ENCODE data around the gene MISP. TPM values are rescaled to one million over a fixed set of nuclear protein-coding genes. Genes with fewer than 3 reads are reported as not detected.
A peak's percentile ranks its signal among the peaks of the same experiment; 100 is the strongest.

MISP gene
- total RNA-seq, 1 experiment from 2014 or later: 0.70 TPM

DNA sequence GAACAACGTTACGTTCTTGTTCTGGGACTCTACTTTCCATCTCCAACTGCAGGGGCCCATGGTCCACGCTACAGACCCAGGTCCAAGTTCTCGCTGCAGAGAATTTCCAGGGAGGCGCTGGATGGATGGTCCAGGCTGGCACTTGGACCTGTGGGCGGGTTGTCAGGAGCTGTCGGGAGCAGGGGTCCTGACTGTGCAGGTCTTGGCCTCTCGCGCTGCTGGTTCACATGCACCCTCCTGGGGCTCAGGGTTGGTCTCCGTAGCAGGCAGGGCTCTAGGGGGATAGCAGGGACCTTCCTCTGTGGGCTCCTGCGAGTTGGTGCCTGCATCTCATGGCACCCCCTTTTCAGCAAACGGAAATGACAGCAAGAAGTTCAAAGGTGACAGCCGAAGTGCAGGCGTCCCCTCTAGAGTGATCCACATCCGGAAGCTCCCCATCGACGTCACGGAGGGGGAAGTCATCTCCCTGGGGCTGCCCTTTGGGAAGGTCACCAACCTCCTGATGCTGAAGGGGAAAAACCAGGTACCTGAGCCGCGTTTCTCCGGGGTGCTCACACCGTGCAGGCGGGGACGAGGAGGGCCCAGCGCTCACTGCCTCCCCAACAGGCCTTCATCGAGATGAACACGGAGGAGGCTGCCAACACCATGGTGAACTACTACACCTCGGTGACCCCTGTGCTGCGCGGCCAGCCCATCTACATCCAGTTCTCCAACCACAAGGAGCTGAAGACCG, 52.9 kb downstream of the MISP start:
- Mint-ChIP-seq H3K4me3 (no peak overlapping the region), H3K27ac (peak overlapping the region; percentile 86), H3K27me3 (ENCODE audit: low read depth) (no peaks in the 10 kb centered on the region), H3K9me3 (no peaks in the 10 kb centered on the region), H3K36me3 (peaks cover 61% of the 10 kb centered on the region), H3K4me1 (peaks cover 40% of the 10 kb centered on the region)
- no peak for ATAC-seq
- DNase-seq (ENCODE audit: low spot score): no peak
- ChIA-PET POLR2A (interaction anchor here (1.1 kb wide), 1 partner anchor 9 kb away, joined by 4 read pairs; no protein-coding TSS in a partner anchor), CTCF (interaction anchor here (0.7 to 1.1 kb wide), 2 partner anchors 34 to 58 kb away, joined by 4 to 5 read pairs; no protein-coding TSS in a partner anchor)
- TF ChIP-seq E2F5 (CRISPR knock-in tag; IDR thresholded peaks at IDR 0.05) (no peak), HMGA2 (CRISPR knock-in tag; IDR thresholded peaks at IDR 0.05) (no peak), E2F1 (CRISPR knock-in tag; IDR thresholded peaks at IDR 0.05) (no peak), SOX15 (CRISPR knock-in tag; IDR thresholded peaks at IDR 0.05) (no peak), ZNF121 (CRISPR knock-in tag; IDR thresholded peaks at IDR 0.05) (no peak), STAT6 (CRISPR knock-in tag; conservative IDR thresholded peaks at IDR 0.05; ENCODE audit: low read depth) (no peak), CREM (CRISPR knock-in tag; IDR thresholded peaks at IDR 0.05) (no peak), GTF2I (CRISPR knock-in tag; conservative IDR thresholded peaks at IDR 0.05) (no peak), TCF7 (CRISPR knock-in tag; IDR thresholded peaks at IDR 0.05; ENCODE audit: low read depth) (no peak), FOXJ3 (CRISPR knock-in tag; IDR thresholded peaks at IDR 0.05; ENCODE audit: borderline replicate concordance) (no peak)
- TF ChIP-seq, protein P1, sequence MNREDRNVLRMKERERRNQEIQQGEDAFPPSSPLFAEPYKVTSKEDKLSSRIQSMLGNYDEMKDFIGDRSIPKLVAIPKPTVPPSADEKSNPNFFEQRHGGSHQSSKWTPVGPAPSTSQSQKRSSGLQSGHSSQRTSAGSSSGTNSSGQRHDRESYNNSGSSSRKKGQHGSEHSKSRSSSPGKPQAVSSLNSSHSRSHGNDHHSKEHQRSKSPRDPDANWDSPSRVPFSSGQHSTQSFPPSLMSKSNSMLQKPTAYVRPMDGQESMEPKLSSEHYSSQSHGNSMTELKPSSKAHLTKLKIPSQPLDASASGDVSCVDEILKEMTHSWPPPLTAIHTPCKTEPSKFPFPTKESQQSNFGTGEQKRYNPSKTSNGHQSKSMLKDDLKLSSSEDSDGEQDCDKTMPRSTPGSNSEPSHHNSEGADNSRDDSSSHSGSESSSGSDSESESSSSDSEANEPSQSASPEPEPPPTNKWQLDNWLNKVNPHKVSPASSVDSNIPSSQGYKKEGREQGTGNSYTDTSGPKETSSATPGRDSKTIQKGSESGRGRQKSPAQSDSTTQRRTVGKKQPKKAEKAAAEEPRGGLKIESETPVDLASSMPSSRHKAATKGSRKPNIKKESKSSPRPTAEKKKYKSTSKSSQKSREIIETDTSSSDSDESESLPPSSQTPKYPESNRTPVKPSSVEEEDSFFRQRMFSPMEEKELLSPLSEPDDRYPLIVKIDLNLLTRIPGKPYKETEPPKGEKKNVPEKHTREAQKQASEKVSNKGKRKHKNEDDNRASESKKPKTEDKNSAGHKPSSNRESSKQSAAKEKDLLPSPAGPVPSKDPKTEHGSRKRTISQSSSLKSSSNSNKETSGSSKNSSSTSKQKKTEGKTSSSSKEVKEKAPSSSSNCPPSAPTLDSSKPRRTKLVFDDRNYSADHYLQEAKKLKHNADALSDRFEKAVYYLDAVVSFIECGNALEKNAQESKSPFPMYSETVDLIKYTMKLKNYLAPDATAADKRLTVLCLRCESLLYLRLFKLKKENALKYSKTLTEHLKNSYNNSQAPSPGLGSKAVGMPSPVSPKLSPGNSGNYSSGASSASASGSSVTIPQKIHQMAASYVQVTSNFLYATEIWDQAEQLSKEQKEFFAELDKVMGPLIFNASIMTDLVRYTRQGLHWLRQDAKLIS (CRISPR knock-in tag; IDR thresholded peaks at IDR 0.05; ENCODE audit: borderline replicate concordance): no peak
- TF ChIP-seq, protein P2, sequence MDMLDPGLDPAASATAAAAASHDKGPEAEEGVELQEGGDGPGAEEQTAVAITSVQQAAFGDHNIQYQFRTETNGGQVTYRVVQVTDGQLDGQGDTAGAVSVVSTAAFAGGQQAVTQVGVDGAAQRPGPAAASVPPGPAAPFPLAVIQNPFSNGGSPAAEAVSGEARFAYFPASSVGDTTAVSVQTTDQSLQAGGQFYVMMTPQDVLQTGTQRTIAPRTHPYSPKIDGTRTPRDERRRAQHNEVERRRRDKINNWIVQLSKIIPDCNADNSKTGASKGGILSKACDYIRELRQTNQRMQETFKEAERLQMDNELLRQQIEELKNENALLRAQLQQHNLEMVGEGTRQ (CRISPR knock-in tag; IDR thresholded peaks at IDR 0.05): no peak

GRCh38 chr19:804419-805165, 53.7 kb downstream of the MISP start:
- ChIA-PET POLR2A (interaction anchor here (1.1 kb wide), 1 partner anchor 9 kb away, joined by 4 read pairs; no protein-coding TSS in a partner anchor), CTCF (no interaction called here)
- Mint-ChIP-seq H3K4me3 (no peak overlapping the region), H3K4me1 (peaks cover 34% of the 10 kb centered on the region), H3K27ac (peak overlapping the region; percentile 74), H3K9me3 (no peaks in the 10 kb centered on the region), H3K36me3 (peaks cover 57% of the 10 kb centered on the region), H3K27me3 (ENCODE audit: low read depth) (no peaks in the 10 kb centered on the region)
- ATAC-seq: no peak
- TF ChIP-seq FOXP1 (CRISPR knock-in tag; IDR thresholded peaks at IDR 0.05; ENCODE audit: borderline replicate concordance) (0 out of 2 replicates have a peak, but pooled peaks have one; percentile 34), ESRRA (CRISPR knock-in tag; IDR thresholded peaks at IDR 0.05; ENCODE audit: borderline replicate concordance) (no peak)
- DNase-seq (ENCODE audit: low spot score): no peak
